ENCODE data around the gene TRPM3.

Gene TRPM3

DNA sequence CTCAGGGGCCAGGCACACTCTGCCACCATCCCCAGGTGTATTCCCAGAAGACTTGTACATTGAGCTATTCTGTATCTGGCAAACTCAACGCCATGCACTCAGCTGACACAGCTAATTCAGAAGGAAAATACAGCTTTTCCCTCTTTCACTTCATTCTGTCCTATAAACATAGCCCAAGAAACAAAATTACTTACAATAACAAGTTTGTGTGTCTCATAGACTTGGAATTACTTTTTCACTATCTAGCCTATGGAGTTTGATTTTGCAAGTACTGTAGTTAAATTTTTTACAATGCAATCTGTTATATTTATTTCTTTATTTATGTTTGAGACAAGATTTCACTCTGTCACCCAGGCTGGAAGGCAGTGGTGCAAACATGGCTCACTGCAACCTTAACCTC is 581.9 kb downstream of the TRPM3 start:
- DNase-seq = no peak

DNA sequence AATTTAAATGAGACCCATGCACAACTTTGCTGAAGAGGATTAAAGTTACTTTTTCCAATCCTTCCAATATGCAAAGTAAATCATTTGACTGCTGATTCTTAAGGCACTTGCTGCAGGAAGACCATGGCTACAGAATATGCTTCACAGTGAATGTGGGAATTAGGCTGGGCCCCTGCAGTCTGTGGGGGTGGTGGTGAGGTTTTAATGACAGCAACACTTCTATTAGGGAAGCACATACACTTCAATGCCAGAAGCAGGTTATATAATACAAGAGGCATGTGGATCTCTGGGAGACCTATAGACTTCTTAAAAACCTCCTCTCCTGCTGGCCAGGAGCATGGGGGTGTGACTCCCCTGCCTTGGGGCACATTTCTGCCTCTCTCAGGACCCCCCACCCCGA is 582.4 kb downstream of the TRPM3 start:
- no peak for DNase-seq

DNA sequence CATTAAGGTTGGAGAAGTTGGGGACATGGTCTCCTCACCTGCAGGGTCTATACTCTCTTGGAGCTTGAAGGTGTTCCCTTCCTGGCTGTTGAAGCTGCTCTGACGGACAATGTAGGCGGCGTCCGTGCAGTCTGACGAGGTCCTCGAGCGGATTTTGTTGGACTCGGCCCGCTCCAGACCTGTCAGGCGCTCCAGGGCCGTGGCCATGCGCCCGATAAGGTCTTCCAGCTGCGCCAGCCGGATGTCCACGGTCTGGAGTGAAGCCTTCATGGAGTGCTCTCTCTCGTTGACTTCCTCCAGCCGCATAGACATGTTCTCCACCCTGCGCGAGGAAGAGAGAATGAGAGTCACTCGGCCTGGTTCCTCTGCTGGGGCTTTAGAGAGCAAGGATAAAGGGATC is 584.3 kb downstream of the TRPM3 start:
- DNase-seq = no peak

DNA sequence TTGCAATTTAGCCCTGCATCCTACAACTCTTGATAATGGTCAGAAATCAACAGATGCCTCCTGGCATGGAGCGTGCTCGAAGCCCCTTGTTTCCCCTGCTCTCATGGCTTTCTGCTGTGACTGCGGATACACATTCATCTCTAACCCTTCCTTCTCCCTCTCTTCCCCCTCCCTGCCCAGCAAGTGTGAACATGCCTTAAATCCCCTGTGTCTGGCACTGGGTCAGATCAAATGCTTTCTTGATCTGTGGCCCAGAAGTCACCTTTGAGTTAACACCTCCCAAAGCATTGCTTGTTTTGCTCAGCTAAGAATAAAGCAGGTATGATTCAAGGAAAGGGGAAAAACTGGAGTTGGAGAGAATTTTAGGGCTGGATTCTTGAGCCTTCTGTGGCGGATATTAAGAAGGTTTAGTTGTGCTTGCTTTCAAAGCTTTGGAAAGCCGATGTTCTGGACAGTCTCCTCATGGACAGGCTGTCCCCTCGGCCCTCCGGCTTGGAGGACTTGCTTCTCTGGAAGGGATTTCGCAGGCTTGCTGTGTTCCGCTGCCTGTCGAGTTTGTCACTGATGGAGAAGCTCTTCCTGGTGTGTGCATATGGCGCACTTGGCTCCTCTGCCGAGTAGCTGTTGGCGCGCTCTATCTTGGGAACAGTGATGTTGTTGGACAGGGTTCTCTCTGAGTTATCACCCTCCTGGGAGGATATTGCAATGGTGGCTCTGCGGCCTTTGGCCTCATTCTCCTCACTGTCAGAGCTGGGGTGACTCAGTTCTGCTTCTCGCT is 585.7 kb downstream of the TRPM3 start:
- DNase-seq = no peak

DNA sequence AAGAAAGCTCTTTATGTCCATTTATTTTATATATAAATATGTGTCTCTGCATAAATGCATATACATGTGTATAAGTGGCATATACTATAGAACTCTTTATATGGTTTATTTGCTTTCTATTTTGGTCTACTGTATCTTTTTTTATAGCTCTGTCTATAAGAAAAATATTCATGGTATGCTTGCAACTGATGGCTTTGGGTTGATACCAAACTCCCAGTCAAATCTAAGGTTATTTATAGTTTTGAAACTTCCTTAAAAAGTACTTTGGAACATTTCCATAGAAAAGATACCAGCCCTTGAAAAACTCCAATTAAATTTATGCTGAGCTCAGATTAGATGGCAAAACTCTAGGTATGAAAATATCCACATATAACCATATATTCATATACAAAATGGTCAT is 587.0 kb downstream of the TRPM3 start:
- no peak for DNase-seq

DNA sequence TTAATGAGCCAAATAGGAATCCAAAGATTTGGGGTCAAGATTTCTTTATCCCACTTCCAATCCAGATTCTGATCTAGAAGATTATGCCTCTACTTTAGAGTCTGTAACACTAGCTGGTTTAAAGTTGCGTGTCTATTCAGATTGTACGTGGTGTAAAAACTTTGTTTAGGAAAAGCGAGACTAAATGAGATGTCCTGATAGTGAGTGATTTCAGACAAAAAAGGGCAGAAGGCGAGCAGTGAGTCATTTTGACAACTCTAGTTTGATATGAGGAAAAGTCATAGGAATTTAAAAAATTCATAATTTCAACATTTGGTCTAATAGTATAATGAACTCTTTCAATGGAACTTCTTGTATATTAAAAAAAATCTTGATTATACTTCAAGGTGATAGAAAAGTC is 587.4 kb downstream of the TRPM3 start:
- no peak for DNase-seq

DNA sequence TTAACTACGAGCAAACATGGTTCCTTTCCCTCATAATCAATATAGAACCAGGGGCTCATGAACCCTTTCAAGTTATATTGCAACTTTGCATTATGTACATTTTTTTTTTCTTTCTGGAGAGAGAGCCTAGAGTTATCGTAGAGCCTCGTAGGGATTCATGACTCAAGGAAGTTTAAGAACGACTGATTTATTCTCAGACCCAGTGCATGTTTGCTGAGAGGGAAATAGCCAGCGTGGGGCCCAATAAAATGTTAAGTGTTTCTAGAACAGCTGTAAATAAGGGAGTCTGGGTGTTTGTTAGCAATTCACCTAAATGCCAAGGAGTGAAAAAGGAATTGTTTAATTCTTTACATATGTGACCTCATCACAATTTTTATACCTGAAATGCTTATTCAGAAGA is 587.9 kb downstream of the TRPM3 start:
- no peak for DNase-seq

DNA sequence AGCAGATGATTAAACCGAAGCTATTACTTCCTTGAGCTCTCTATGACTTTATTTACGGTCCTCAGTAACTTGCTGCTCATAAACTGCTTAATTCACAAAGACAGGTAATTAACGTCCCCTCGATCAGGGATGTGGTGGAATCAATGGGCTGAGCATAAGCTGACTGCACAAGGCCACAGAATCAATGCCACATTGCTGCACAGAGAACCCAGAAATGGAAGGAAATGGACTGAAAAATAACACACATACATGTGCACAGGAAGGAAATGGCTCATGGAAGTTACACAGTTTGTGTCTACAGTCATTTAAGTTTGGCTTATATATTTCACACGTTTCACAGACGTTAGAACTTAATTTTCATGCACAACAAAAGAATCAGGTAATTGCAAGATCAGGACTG is 588.7 kb downstream of the TRPM3 start:
- no peak for DNase-seq

DNA sequence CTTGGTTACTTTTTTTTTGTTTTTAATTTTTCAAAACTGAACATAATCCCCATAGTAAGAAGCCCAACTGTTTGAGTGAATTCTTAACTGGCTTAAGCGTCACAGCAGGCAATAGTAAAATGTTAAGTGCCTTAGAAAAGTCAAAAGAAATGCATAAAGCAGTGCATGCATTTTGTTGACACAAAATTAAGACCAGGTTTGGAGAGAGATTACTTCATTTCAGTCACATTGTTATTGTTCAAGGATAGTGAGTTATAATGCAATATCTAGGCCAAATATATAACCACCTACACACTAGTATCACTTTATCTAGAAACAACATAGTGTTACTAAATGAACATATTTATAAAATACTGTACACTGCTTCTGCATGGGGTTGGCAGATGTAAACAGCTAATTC is 590.1 kb downstream of the TRPM3 start:
- no peak for DNase-seq

DNA sequence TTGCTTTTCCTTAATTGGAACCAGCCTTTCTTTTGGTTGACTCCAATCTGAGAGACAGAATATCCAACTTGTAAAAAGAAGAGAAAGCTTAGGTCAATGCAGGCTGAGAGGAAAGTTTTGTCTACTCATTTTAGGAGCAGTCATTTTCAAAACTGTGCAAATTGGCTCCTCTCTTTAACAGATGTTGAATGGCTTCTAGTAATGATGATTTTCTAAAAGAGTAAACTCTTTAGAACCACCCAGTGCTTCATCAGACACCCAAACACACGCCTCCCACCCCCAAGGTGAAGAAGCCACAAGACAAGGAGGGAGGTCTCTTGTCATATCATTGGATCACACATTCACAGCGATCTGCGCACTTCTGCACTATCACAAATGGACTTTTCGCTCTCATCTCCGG is 590.7 kb downstream of the TRPM3 start:
- no peak for DNase-seq

DNA sequence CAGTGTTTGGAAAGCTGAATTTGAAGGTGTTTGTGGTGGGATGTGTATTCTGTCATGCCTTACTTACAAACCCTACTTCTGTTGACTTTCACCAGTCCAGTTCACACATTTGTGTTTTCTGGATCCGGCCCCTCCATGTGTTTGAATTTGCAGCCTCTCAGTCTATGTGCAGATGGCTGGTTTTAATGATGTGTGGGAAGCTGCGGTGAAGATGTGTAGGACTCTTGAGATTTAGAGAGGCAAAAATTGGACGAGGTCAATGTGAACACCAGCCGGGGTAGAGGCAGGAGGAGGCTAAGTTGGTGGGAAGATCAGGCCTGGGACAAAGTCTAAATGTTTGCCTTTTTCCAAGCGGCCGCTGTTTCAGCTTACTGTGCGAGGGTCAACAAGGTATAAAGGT is 591.6 kb downstream of the TRPM3 start:
- no peak for DNase-seq

DNA sequence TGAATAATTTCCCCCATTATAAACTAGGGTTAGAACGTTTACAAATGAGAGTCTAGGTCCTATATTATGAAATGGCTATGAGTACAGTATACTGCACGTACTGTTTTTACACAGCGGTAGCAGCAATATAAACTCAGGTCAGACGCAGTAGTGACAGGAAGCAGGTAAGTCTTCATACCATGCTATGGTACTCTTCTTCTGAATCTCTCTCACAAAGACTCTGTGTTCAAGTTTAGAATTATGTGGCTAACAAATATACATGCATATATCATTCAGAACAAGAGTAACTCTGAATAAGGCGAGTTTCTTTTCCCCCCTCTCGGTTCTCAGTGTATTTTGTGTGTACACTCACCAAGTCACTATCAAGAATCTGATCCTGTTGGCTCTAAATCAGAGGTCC is 592.0 kb downstream of the TRPM3 start:
- no peak for DNase-seq

DNA sequence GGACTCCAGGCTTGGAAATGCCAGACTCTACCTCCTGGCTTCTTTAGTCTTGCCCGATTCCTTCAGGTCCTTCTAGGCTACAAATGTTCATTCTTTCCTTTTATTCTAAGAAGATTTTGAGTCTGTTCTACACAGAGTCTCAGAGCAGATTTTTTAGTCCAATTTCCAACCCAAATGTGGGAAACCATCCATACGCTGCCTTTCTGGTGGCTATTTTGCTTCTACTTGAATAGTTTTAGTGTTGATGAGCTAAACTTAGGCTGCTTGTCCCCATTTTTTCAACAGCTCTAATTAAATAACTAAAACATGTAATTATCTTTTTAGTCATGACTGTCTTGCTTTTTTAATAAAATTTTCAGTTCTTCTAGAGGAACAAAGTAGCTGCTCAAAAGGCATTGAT is 594.5 kb downstream of the TRPM3 start:
- DNase-seq = no peak

DNA sequence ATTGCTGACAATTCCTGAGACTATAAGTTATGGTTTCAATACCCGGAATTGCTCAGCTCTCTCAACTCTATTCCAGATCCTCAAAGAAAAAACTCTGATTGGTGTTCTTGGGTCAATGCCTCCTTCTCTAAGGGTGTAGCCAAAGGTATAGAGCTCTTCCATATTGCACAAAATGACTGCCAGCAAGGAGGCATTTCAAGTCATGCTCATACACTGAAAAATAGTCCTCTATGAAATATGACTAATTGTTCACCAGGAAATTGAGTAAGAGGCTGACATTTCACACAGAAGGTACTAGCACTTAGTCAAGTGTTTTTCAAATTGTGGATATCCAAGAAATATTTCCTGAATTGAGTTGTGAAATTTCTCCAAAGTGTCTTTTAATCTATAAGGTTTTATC is 595.9 kb downstream of the TRPM3 start:
- DNase-seq = no peak

DNA sequence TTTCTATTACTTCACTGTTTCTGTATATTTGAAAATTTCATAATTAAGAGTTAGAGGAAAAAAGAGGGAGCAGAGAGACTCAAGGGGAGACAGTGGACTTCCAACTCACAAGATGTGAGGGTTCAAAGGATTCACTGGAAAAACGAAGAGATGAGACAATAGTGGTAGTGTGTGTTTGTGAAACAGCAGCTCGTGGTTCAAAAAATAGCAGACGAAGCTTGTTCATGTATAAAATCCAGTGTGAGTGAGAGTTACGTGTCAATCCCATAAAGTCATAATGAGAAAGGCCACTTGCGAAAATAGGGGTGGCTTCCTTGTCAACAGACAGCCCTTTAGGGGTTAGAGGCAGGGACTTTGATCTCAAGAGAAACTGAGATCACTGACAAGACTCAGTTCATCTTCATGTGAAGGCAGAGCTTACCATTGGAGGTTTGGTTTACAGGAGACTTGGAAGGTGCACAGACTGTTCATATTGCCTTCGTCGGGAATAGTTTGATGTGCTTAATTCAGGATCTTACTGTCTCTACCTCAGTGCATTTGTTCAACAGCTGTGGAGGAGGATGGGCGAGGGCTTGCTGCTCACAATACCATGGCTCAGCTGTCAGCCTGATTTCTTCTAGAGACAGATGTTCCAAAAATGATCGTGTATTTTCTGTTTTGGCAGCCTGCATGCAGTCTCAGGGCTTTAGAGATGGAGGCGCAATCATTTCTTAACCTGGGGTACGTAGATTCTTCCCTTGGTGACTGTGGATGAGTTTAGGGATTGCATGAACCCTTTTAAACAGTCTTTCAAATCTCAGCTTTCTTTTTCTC is 601.3 kb downstream of the TRPM3 start:
- peak; percentile 68 for DNase-seq

DNA sequence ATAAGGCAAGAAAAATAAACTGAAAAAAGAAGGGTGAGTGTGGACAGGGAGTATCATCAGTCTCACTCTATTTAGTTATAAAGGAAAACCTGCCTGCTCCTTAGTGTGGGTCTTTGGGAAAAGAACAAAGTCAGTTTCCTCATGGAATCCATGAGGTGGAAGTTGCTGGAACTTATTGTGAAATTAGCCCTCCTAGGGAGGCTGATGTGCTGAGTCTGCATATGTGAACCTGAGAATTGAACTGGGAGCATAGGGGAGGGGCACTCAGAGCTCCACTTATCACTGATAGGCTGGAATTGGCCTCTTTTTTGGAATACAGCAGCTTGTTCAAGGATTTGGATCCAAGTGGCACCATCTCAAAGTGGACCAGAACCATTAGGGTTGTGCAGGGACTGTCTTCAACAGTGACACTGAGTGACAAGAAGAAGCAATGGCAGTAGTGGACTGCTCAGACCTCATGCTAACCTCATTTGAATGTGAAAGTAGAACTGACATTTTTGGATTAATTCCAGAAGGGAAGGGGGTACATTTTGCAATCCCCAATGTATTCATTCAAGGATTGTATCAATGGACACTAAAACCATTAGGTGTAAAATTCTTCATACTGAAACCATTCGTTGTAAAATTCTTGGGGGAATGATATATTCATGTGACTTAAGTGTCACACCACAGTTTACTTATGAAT is 603.4 kb downstream of the TRPM3 start:
- DNase-seq = no peak

DNA sequence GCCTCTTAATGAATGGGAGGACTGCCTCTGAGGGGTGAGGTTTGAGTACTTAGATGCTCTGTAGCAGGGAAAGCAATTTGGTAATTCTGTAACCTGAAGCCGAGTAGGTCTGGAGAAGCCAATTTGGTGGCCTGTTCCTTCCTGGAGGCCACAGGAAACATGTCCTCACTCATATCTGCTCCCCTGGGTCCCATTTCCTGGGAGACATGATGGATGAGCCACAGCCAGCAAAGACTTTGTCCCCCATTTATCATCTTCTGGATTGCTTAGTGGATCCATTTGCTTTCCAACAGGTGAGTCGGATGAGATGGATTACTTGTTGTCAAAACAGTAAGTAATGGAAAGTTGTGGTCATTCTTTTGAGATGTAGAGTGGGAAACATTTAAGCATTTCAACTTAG is 607.1 kb downstream of the TRPM3 start:
- DNase-seq = no peak

DNA sequence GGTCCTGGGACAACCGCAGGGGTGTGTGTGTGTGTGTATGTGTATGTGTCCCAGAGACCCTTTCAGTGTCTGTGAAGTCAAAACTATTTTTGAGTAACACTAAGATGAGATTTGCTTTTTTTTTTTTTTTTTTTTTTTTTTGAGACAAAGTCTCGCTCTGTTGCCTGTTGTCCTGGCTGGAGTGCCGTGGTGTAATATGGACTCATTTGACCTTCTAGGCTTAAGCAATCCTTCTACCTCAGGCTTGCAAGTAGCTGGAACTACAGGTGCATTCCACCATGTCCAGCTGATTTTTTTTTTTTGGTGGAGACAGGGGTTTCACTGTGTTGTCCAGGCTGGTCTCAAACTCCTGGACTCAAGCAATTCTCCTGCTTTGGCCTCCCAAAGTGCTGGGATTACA is 609.6 kb downstream of the TRPM3 start:
- no peak for DNase-seq

DNA sequence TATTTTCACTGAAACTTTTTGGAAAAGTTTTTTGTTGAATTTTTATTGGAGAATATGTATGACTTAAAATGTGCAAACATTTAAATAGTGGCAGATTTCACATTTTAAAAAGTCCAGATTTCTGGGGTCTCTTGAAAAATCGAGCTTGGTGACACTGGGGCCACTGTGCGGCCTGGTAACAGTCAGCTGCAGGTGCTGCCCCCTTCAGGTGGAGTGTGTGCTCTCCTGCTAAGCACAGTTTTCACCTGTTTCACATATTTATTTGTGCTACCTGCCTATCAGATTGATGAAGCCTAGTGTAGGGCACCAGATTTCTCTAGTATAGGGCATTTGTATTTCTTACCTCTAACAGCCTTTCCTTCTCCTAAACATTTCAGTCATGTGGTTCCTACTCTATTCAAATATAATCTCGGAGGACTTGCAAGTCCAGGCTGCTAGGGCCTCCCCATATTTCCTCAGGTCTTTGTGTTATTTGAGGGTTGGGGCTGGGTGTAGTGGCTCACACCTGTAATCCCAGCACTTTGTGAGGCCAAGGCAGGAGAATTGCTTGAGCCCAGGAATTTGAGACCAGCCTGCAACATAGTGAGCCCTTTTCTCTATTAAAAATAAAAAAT is 611.2 kb downstream of the TRPM3 start:
- DNase-seq = peak; percentile 46

DNA sequence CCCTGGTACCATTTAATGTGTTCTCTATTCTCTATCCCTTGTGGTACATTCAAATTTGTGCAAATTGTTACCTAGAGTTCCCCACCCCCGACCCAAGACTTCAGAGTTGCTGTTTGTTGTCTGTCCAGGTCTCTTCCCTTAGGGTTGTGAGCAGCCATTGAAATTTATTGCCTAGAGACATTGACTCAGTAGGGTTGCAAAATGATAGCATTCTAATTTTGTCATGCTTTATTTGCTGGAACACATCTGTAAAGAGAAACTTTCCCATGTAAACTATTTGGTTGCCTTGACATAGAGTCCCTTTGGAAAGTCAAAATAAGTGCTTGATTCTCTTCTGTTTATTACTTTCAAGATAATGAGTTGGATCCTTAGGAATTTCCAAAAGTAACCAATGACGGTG is 615.3 kb downstream of the TRPM3 start:
- no peak for DNase-seq

DNA sequence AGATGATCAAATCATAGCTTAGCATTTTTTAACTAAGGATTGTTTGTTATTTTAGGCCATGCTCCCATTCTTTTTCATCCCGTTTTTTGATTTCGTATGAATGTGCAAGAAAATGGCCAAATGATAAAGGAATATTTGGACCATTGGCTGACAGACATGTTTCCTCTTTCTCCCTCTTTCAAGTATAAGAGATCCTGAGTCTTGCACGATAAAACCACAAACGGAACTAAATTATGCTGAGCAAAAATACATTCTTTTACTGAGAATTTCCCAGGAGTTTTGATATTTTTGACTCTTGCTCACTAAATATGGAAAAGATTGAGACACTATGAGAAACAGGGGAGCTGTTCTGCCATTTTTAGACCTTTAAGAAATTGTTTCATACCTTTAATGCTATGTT is 616.6 kb downstream of the TRPM3 start:
- no peak for DNase-seq

DNA sequence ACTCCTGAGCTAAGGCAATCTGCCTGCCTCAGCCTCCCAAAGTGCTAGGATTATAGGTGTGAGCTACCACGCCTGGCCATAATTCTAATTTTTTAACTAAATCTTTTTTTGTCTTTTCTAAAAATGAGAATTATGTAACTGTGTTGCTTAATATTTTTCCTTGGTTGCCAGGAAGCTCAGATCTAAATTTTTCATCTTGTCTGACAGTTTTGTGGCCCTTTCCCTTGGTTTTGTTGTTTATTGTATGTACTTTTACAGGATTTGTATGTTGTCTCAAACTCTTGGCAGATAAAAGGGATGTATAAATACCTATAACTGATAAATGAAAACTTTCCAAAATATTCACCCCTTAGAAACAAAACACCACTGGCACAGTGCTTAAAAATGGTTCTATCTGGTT is 618.7 kb downstream of the TRPM3 start:
- no peak for DNase-seq

DNA sequence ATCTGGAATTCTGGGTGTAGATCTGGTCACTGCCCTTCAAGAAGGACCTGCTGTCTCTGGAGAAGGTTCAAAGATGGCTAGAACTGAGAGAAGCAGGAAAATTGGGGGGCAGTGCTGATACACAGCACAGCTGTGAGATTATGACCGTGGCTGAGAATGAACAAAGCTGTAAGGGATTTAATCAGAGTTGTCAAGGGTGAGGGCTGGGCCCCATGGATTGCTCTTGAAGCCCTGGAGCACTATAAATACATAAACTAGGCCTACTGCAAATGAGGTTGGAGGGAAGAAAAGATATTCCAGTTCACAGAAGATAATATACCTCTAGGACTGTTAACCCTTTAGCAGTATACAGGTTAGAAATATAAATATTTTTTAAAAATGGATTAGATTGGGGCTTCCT is 620.6 kb downstream of the TRPM3 start:
- peak; percentile 41 for DNase-seq

DNA sequence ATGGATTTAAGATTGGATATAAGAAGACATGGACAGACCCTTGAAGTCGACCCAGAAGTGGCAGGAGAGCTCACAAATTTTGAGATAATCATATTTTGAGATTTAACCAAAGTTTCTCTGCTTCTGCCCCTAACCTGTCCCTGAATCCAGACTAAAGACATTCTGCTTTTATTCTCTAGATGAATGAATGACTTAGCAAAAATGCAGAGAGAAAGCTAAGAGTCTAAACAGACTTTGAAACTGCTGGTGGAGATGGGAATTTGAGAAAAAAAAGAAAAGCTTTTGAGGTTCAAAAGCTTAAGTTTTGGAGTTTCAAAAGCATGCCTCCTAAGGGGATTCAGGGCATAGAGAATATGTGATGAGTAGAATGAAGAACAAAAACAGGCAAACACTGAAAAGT is 621.8 kb downstream of the TRPM3 start:
- no peak for DNase-seq
